Heart left ventricle (tissue), 16 donors: ENCODE data around the gene WTAP. TPM values are rescaled to one million over a fixed set of nuclear protein-coding genes. Genes with fewer than 3 reads are reported as not detected.

ENCODE experiments used
- ATAC-seq, 4 donors: fragments of 200-7000 bp; cut with Tn5 transposase; one replicate each; pipeline ENCODE4 v1.9.1; 2020 to 2022; ENCODE audit warnings: moderate library complexity in 4 of 4, mild to moderate bottlenecking in 3 of 4, moderate number of reproducible peaks in 1 of 4
- DNase-seq, 5 donors: peaks; one replicate each; pipeline ENCODE4 v3.0.0-alpha.2; 2020
- H3K27ac ChIP-seq, 12 donors: fragments of 200-600 bp; sonication (generic) in 4 of 12; one replicate each; pipeline versions ENCODE4 v1.5.0 to v1.8.0; 2016 to 2022; ENCODE audit warnings: mild to moderate bottlenecking in 2 of 12
- H3K27me3 ChIP-seq, 9 donors: fragments of 200-600 bp; sonication (generic) in 2 of 9; one replicate each; pipeline versions ENCODE4 v1.5.1 to v1.8.0; 2016 to 2022; ENCODE audit warnings: mild to moderate bottlenecking in 3 of 9
- H3K36me3 ChIP-seq, 9 donors: fragments of 200-600 bp; sonication (generic) in 2 of 9; one replicate each; pipeline versions ENCODE4 v1.5.0 to v1.8.0; 2018 to 2022; ENCODE audit warnings: mild to moderate bottlenecking in 2 of 9
- H3K4me1 ChIP-seq, 12 donors: fragments of 200-600 bp; sonication (generic) in 4 of 12; one replicate each; pipeline versions ENCODE4 v1.5.0 to v1.8.0; 2016 to 2022; ENCODE audit warnings: mild to moderate bottlenecking in 3 of 12
- H3K4me3 ChIP-seq, 12 donors: fragments of 200-600 bp; sonication (generic) in 4 of 12; one replicate each; pipeline versions ENCODE4 v1.5.0 to v1.8.0; 2017 to 2022; ENCODE audit warnings: mild to moderate bottlenecking in 9 of 12, moderate library complexity in 4 of 12
- H3K9me3 ChIP-seq, 12 donors: fragments of 200-600 bp; sonication (generic) in 4 of 12; one replicate each; pipeline versions ENCODE4 v1.5.0 to v1.8.0; 2016 to 2022; ENCODE audit warnings: mild to moderate bottlenecking in 1 of 12
- POLR2A ChIP-seq, 2 donors: fragments of 450-650 bp; IDR thresholded peaks; one replicate each; pipeline ENCODE4 v1.6.1; 2017; ENCODE audit warnings: antibody characterized with exemption in 2 of 2, mild to moderate bottlenecking in 2 of 2, moderate library complexity in 2 of 2
- WGBS, 4 donors: extraction: QIAGEN DNeasy Blood & Tissue Kit in 2 of 4; methylation state at CpG; one replicate each; pipeline versions ENCODE4 v1.1.5 to v1.1.7; 2013 to 2018; 5-methylcytosine and 5-hydroxymethylcytosine counted together
- intact Hi-C, 10 donors: fragments of 100-400 bp; cut with DNase I; formaldehyde crosslinking; loops; one replicate each; pipeline versions ENCODE4 v1.11.1 to v1.14.2; 2022
- polyA plus RNA-seq, 2 donors: library from polyadenylated mRNA; stranded (reverse); fragments of 200-250 nt; gene quantifications; one replicate each; pipeline ENCODE4 v1.2.3, GENCODE V29; 2013
- total RNA-seq, 9 donors: library from RNA; depleted of rRNA in 2 of 9; stranded (reverse); fragments of >200 nt in 2 of 9; fragmentation: NEBNext Ultra II Directional in 3 of 9; extraction: Animal tissue kit (Norgen Biotek cat#: 25700) in 3 of 9; gene quantifications; one replicate each; pipeline versions ENCODE4 v1.1.0 to v1.2.4, GENCODE V29; 2016 to 2023
- TF ChIP-seq, protein P1 (sequence below), 12 donors: fragments of 200-600 bp; sonication (generic) in 4 of 12; IDR thresholded peaks; one replicate each; pipeline versions ENCODE4 v1.5.0 to v1.8.0; 2018 to 2022; ENCODE audit warnings: antibody characterized with exemption in 12 of 12, mild to moderate bottlenecking in 5 of 12
- donor health status: ischemic (EF 13 %, LVEDD 7.1; RV severe dilation, severe dysfunction).
- donor health status: healthy with polysubstance abuse.
- donor health status: DM: no; HTN: yes; CAD: no.
- donor health status: DM: no; HTN: no; CAD: no.
- donor health status: ischemic (EF 25% LVEDD 6.9; RV normal size, moderate dysfunction).
- donor health status: ischemic (EF 25% LVEDD 5.7; RV mildly dilated, moderate dysfunction).
- donor health status: healthy.
- donor health status: DM: yes; HTN: yes; CAD: no.
- donor health status: ischemic (EF 35%, LVEDD 5.7; RV mildly dilated, moderate dysfunction).
- donor health status: nonischemic (EF 11% LVEDD 7.7; RV severe dilation, severe dysfunction).
- donor health status: DM: yes; HTN: yes; CAD: no.
- donor health status: PGD.
- donor health status: ischemic (EF 29% LVEDD 5.4; RV normal size, mild dysfunction).
- donor health status: nonischemic (EF 23%, LVEDD 6.1; RV moderate dilation, normal function).

The WTAP gene
- total and polyA plus RNA-seq, 11 donors: 30.7 to 75.3 (median 48.2) TPM

DNA sequence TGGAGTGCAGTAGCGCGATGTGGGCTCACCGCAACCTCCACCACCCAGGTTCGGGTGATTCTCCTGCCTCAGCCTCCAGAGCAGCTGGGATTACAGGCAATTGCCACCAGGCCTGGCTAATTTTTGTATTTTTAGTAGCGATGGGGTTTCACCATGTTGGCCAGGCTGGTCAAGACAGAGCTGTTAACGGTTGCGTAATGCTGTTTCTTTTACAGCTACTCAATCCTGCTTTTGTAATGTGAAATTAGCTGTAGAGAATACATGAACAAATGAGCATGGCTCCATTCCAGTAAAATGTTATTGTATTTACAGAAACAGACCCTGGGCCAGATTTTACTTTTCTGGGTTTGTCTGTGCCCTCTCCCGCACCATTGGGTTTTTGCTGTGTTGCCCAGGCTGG is 74.6 kb downstream of the WTAP start:
- TF ChIP-seq, protein P1, sequence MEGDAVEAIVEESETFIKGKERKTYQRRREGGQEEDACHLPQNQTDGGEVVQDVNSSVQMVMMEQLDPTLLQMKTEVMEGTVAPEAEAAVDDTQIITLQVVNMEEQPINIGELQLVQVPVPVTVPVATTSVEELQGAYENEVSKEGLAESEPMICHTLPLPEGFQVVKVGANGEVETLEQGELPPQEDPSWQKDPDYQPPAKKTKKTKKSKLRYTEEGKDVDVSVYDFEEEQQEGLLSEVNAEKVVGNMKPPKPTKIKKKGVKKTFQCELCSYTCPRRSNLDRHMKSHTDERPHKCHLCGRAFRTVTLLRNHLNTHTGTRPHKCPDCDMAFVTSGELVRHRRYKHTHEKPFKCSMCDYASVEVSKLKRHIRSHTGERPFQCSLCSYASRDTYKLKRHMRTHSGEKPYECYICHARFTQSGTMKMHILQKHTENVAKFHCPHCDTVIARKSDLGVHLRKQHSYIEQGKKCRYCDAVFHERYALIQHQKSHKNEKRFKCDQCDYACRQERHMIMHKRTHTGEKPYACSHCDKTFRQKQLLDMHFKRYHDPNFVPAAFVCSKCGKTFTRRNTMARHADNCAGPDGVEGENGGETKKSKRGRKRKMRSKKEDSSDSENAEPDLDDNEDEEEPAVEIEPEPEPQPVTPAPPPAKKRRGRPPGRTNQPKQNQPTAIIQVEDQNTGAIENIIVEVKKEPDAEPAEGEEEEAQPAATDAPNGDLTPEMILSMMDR (IDR thresholded peaks at IDR 0.05): no peak
- no peak for TF ChIP-seq POLR2A (IDR thresholded peaks at IDR 0.05)
- ATAC-seq (no peak), DNase-seq (no peak)
- Histone ChIP-seq H3K36me3 (peaks cover 0 to 34% (median 31%) of the 10 kb centered on the region in 9 donors), H3K27me3 (no peaks in the 10 kb centered on the region), H3K9me3 (no peaks in the 10 kb centered on the region), H3K27ac (no peak overlapping the region), H3K4me3 (no peak overlapping the region), H3K4me1 (no peaks in the 10 kb centered on the region)
- intact Hi-C loops: no loop called here
- 92 to 95% (median 94%) methylated on average over 8 of the region's 8 CpGs for WGBS, 4 donors

DNA sequence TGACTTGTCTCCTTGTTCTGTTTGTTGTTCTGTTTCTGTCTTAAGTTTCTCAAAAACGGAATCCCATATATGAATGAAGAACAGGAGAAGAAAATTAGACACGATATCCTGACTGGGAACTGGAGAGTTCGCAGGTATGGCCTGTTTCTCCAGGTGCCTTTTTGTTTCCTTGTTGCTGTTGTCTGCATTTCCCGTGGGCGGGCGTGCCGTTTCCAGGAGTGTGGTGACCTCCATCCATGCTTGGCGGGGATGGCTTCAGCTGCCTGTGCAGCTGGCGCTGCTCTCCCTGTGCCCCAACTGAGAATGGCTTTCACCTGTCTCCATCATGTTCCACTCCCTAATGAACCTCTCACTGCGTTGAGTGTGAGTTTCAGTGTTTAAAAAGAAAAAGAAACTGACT is 77.2 kb downstream of the WTAP start:
- DNase-seq (no peak), ATAC-seq (no peak)
- peaks cover 0 to 9% (median 5%) of the 10 kb centered on the region in 9 donors for H3K36me3 ChIP-seq
- no peaks in the 10 kb centered on the region for H3K27me3 ChIP-seq
- H3K27ac ChIP-seq: no peak overlapping the region
- H3K9me3 ChIP-seq: no peaks in the 10 kb centered on the region
- intact Hi-C loops: no loop called here
- no peak for TF ChIP-seq POLR2A (IDR thresholded peaks at IDR 0.05)
- TF ChIP-seq, protein P1 (IDR thresholded peaks at IDR 0.05): no peak
- WGBS, 4 donors: 89 to 93% (median 90%) methylated on average over 10 of the region's 10 CpGs
- no peaks in the 10 kb centered on the region for H3K4me1 ChIP-seq
- H3K4me3 ChIP-seq: no peak overlapping the region

DNA sequence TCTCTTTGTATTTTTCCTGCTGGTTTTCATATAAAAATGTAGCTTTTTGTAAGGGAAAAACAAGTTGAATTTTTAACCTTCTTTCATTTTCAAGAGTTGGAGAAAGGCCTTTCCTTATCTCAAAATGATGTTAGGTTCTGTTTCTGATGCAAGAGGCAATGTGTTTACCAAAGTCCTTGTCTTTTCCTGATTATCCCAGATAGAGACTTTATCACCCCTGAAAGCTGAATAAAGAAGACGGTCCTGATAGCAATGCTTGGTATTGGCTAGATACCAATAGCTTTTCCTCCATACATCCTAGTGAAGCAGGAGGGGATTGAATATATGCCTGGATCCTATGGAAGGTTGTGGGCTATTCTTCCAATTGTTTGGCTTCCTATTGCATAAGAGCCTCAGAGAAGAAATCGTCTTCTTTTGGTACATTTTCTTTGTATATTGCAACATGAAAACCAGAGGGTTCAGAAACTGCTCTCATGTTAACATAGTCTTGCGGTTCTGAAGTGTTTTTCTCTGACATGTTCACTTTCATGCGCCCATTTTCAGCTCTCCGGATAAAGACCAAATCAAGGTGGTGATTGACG is 78.2 kb downstream of the WTAP start:
- intact Hi-C loops: no loop called here
- DNase-seq (no peak), ATAC-seq (no peak)
- H3K36me3 ChIP-seq: no peaks in the 10 kb centered on the region
- TF ChIP-seq, protein P1 (IDR thresholded peaks at IDR 0.05): no peak
- TF ChIP-seq POLR2A (IDR thresholded peaks at IDR 0.05): no peak
- H3K9me3 ChIP-seq: no peaks in the 10 kb centered on the region
- no peak overlapping the region for H3K4me3 ChIP-seq
- H3K27ac ChIP-seq: no peak overlapping the region
- 91 to 96% (median 93%) methylated on average over 6 of the region's 6 CpGs for WGBS, 4 donors
- H3K4me1 ChIP-seq: no peaks in the 10 kb centered on the region
- H3K27me3 ChIP-seq: no peaks in the 10 kb centered on the region

Other genes starting within 250 kb of the WTAP start
- 1,000 to 10,000 TPM in 1 of 9 donors, 100 to 1,000 TPM in 8; 599 to 1,000 (median 741) TPM for gene SOD2, start 34.3 kb upstream of the WTAP start, total RNA-seq
- 100 to 1,000 TPM; 263 to 459 TPM for gene SOD2, start 34.3 kb upstream of the WTAP start, polyA plus RNA-seq
- 1 to 10 TPM; 1.3 to 9.9 (median 7.3) TPM for gene ACAT2, start 34.5 kb downstream of the WTAP start, total RNA-seq
- gene ACAT2, start 34.5 kb downstream of the WTAP start, polyA plus RNA-seq: 10 to 100 TPM in 1 of 2 donors, 1 to 10 TPM in 1; 2.8 to 18.1 TPM
- gene TCP1, start 62.1 kb downstream of the WTAP start, total RNA-seq: 100 to 1,000 TPM; 107 to 184 (median 142) TPM
- 100 to 1,000 TPM in 1 of 2 donors, 10 to 100 TPM in 1; 89.2 to 241 TPM for gene TCP1, start 62.1 kb downstream of the WTAP start, polyA plus RNA-seq
- 10 to 100 TPM; 52.4 to 91.1 (median 61.4) TPM for gene MRPL18, start 63.0 kb downstream of the WTAP start, total RNA-seq
- 100 to 1,000 TPM; 114 to 145 TPM for gene MRPL18, start 63.0 kb downstream of the WTAP start, polyA plus RNA-seq
- gene PNLDC1, start 72.8 kb downstream of the WTAP start, total RNA-seq: under 1 TPM in 4 of 9 donors, not detected in 5; 0.19 to 0.67 (median 0.26) TPM
- under 1 TPM in 1 of 2 donors, not detected in 1; 0.04 TPM for gene PNLDC1, start 72.8 kb downstream of the WTAP start, polyA plus RNA-seq
- under 1 TPM in 2 of 9 donors, not detected in 7; 0.05 to 0.08 TPM for gene MAS1, start 163.5 kb downstream of the WTAP start, total RNA-seq
- not detected for gene MAS1, start 163.5 kb downstream of the WTAP start, polyA plus RNA-seq
- gene IGF2R, start 241.6 kb downstream of the WTAP start, total RNA-seq: 100 to 1,000 TPM in 2 of 9 donors, 10 to 100 TPM in 7; 49.3 to 111 (median 74.0) TPM
- 10 to 100 TPM; 15.4 to 38.0 TPM for gene IGF2R, start 241.6 kb downstream of the WTAP start, polyA plus RNA-seq